Neural cell (in vitro differentiated cells): ENCODE data around the gene LRRC8B. TPM values are rescaled to one million over a fixed set of nuclear protein-coding genes. Genes with fewer than 3 reads are reported as not detected.
"Not testable (repeated sequence)": the region's sequence is repeated elsewhere in the genome, so short reads cannot be mapped to it uniquely, and the experiment has no call there.

Source experiments
- H2AFZ ChIP-seq: fragments of 200-600, 300-800 bp; sonication (generic), shearing (Covaris generic); 2 replicates; pipeline ENCODE4 v1.6.0; 2014; ENCODE audit warnings: low read depth, mild to moderate bottlenecking, antibody characterized with exemption, low read length, moderate library complexity
- H3F3A ChIP-seq: fragments of 200-600 bp; shearing (Covaris generic); 2 replicates; pipeline ENCODE4 v1.6.1; 2016; ENCODE audit warnings: mild to moderate bottlenecking, moderate library complexity, mixed read lengths, antibody characterized with exemption, low read length; ENCODE audit not compliant: insufficient read depth, poor library complexity, severe bottlenecking
- H3K27ac ChIP-seq: fragments of 200-600, 300-800 bp; sonication (generic), shearing (Covaris generic); 2 replicates; pipeline ENCODE4 v1.5.1; 2014; ENCODE audit warnings: mild to moderate bottlenecking, low read length, moderate library complexity
- H3K27me3 ChIP-seq: fragments of 300-800, 200-600 bp; sonication (generic), shearing (Covaris generic); 2 replicates; pipeline ENCODE4 v1.6.0; 2014; ENCODE audit warnings: mild to moderate bottlenecking, low read depth, low read length, moderate library complexity; ENCODE audit not compliant: insufficient read depth
- H3K36me3 ChIP-seq: fragments of 300-800, 200-600 bp; sonication (generic), shearing (Covaris generic); 2 replicates; pipeline ENCODE4 v1.5.1; 2014; ENCODE audit warnings: mild to moderate bottlenecking, antibody characterized with exemption, low read length, moderate library complexity; ENCODE audit not compliant: insufficient read depth
- H3K4me2 ChIP-seq: fragments of 300-800, 200-600 bp; sonication (generic), shearing (Covaris generic); 2 replicates; pipeline ENCODE4 v1.6.0; 2014; ENCODE audit warnings: mild to moderate bottlenecking, low read length
- H3K4me3 ChIP-seq: fragments of 300-800, 200-600 bp; sonication (generic), shearing (Covaris generic); 2 replicates; pipeline ENCODE4 v1.5.1; 2014; ENCODE audit warnings: mild to moderate bottlenecking, low read length, moderate library complexity
- H3K79me2 ChIP-seq: fragments of 200-600 bp; shearing (Covaris generic); replicated peaks from 2 replicates; pipeline ENCODE4 v1.6.0; 2014; ENCODE audit warnings: mild to moderate bottlenecking, low read length, moderate library complexity; ENCODE audit not compliant: insufficient read depth
- H3K9ac ChIP-seq: fragments of 300-800, 200-600 bp; sonication (generic), shearing (Covaris generic); 2 replicates; pipeline ENCODE4 v1.6.1; 2016; ENCODE audit warnings: mild to moderate bottlenecking, low read length, mixed read lengths
- H3K9me2 ChIP-seq: fragments of 200-600 bp; shearing (Covaris generic); 2 replicates; pipeline ENCODE4 v1.6.1; 2016; ENCODE audit warnings: mild to moderate bottlenecking, low read length, mixed read lengths; ENCODE audit not compliant: insufficient read depth
- H3K9me3 ChIP-seq: fragments of 200-600, 300-800 bp; sonication (generic), shearing (Covaris generic); 2 replicates; pipeline ENCODE4 v1.6.1; 2016; ENCODE audit warnings: mild to moderate bottlenecking, mixed run types, low read length, moderate library complexity, mixed read lengths
- H4K20me1 ChIP-seq: fragments of 200-600 bp; shearing (Covaris generic); 2 replicates; pipeline ENCODE4 v1.6.1; 2016; ENCODE audit warnings: mild to moderate bottlenecking, mixed run types; ENCODE audit not compliant: insufficient read depth
- CTCF ChIP-seq: fragments of 450-650 bp; IDR thresholded peaks from 2 replicates; pipeline ENCODE4 v1.5.1; 2014; ENCODE audit warnings: antibody characterized with exemption, mild to moderate bottlenecking, moderate library complexity; ENCODE audit not compliant: poor library complexity, severe bottlenecking
- EP300 ChIP-seq: fragments of 450-650 bp; conservative IDR thresholded peaks from 2 replicates; pipeline ENCODE4 v1.6.1; 2014; ENCODE audit warnings: antibody characterized with exemption, mild to moderate bottlenecking, moderate library complexity; ENCODE audit not compliant: poor library complexity, severe bottlenecking
- EZH2 ChIP-seq: fragments of 200-600, 300-800 bp; shearing (Covaris generic), sonication (generic); IDR thresholded peaks from 2 replicates; pipeline ENCODE4 v1.6.1; 2014; ENCODE audit warnings: antibody characterized with exemption, low read length, borderline replicate concordance, mild to moderate bottlenecking; ENCODE audit not compliant: insufficient read depth, poor library complexity, severe bottlenecking
- MXI1 ChIP-seq: fragments of 450-650 bp; conservative IDR thresholded peaks from 2 replicates; pipeline ENCODE4 v1.6.1; 2014; ENCODE audit warnings: antibody characterized with exemption, mild to moderate bottlenecking; ENCODE audit not compliant: poor library complexity, severe bottlenecking
- POLR2AphosphoS5 ChIP-seq: IDR thresholded peaks from 2 replicates; pipeline ENCODE4 v1.6.1; 2012
- RAD21 ChIP-seq: fragments of 450-650 bp; conservative IDR thresholded peaks from 2 replicates; pipeline ENCODE4 v1.6.1; 2014; ENCODE audit warnings: antibody characterized with exemption, mild to moderate bottlenecking, moderate library complexity
- REST ChIP-seq: IDR thresholded peaks from 2 replicates; pipeline ENCODE4 v1.6.1; 2012; ENCODE audit warnings: borderline replicate concordance
- SMC3 ChIP-seq: fragments of 450-650 bp; conservative IDR thresholded peaks from 2 replicates; pipeline ENCODE4 v1.6.1; 2014; ENCODE audit warnings: antibody characterized with exemption, mild to moderate bottlenecking, moderate library complexity; ENCODE audit not compliant: poor library complexity
- TAF1 ChIP-seq: IDR thresholded peaks from 2 replicates; pipeline ENCODE4 v1.6.1; 2012; ENCODE audit warnings: low read depth
- polyA plus RNA-seq: library from polyadenylated mRNA; depleted of rRNA; stranded (reverse); fragments of >200 nt; gene quantifications from 2 replicates; pipeline ENCODE4 v1.2.3, GENCODE V29; 2014

Gene LRRC8B
- polyA plus RNA-seq, 1 donor from 2014 or later = 15.9 TPM

- no peak overlapping the region for H3K4me3 ChIP-seq
- TF ChIP-seq POLR2AphosphoS5 (no peak), CTCF (no peak), EP300 (no peak), SMC3 (no peak), MXI1 (no peak), RAD21 (no peak), REST (no peak), EZH2 (no peak), TAF1 (no peak)
- no peaks in the 10 kb centered on the region for H3F3A ChIP-seq
- no peak overlapping the region for H3K4me2 ChIP-seq
- no peaks in the 10 kb centered on the region for H3K9me2 ChIP-seq
- H3K27ac ChIP-seq = no peak overlapping the region
- no peaks in the 10 kb centered on the region for H3K36me3 ChIP-seq
- H3K79me2 ChIP-seq = no peaks in the 10 kb centered on the region
- no peaks in the 10 kb centered on the region for H3K27me3 ChIP-seq
- H4K20me1 ChIP-seq = no peaks in the 10 kb centered on the region
- no peak overlapping the region for H3K9ac ChIP-seq
- no peaks in the 10 kb centered on the region for H3K9me3 ChIP-seq
- H2AFZ ChIP-seq = no peak overlapping the region
Observed at GRCh38 chr1:89627596-89627962, 103.0 kb downstream of the LRRC8B start.

- H3K4me2 ChIP-seq = no peak overlapping the region
- H3K27ac ChIP-seq = no peak overlapping the region
- TF ChIP-seq RAD21 (no peak), TAF1 (no peak), POLR2AphosphoS5 (no peak), REST (no peak), EP300 (no peak), MXI1 (no peak), EZH2 (no peak), CTCF (no peak), SMC3 (no peak)
- no peak overlapping the region for H3K4me3 ChIP-seq
- H3F3A ChIP-seq = no peaks in the 10 kb centered on the region
- H4K20me1 ChIP-seq = no peaks in the 10 kb centered on the region
- H3K79me2 ChIP-seq = no peaks in the 10 kb centered on the region
- H3K27me3 ChIP-seq = peaks cover 8% of the 10 kb centered on the region
- no peaks in the 10 kb centered on the region for H3K9me2 ChIP-seq
- no peaks in the 10 kb centered on the region for H3K9me3 ChIP-seq
- H2AFZ ChIP-seq = no peak overlapping the region
- H3K36me3 ChIP-seq = no peaks in the 10 kb centered on the region
- H3K9ac ChIP-seq = no peak overlapping the region
Observed at GRCh38 chr1:89629146-89629545, 104.5 kb downstream of the LRRC8B start.

GRCh38 chr1:89629600-89629999 lies 105.0 kb downstream of the LRRC8B start:
- H3K9me2 ChIP-seq, H2AFZ ChIP-seq, H3K9me3 ChIP-seq, H4K20me1 ChIP-seq, H3K9ac ChIP-seq, H3K4me3 ChIP-seq, H3K4me2 ChIP-seq, H3K79me2 ChIP-seq, H3K36me3 ChIP-seq, H3K27ac ChIP-seq, H3F3A ChIP-seq: not testable (repeated sequence)
- peaks cover 13% of the 10 kb centered on the region for H3K27me3 ChIP-seq
